ENCODE results near the gene DDX11. TPM values are rescaled to one million over a fixed set of nuclear protein-coding genes. Genes with fewer than 3 reads are reported as not detected.

Gene DDX11
- total and polyA plus RNA-seq, 4 donors, result 11.7 to 30.9 (median 21.5) TPM

DNA sequence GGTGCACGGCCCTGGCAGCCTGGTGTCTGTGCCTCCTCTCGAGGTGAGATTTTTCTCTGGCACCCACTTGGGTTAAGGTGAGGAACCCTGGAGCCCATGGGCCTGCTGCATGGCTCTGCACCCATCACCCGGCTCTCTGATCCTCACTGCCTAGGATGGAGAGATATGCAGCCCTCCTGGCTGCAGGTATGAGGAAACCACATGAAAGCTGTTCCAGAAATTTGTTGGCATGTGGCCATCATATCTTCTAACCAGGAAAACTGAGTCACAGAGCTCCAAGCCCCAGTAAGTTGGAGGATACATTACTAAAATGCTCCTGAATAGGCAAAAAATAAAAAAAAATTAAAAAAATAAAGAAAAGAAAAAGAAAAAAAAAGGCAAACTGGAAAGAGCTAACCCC is 39.3 kb upstream of the DDX11 start:
- Histone ChIP-seq H3K9me3 (ENCODE audit: control insufficient read depth in 4 of 4, insufficient read depth in 3 of 4, low read length in 3 of 4) (no peaks in the 10 kb centered on the region), H3K27ac (ENCODE audit: low read depth in 1 of 2, low read length in 1 of 2) (no peak overlapping the region), H3K9ac (ENCODE audit: insufficient read depth in 1 of 2, low read length in 2 of 2) (no peak overlapping the region), H3K27me3 (ENCODE audit: control insufficient read depth in 3 of 3, insufficient read depth in 3 of 3, low read length in 2 of 3) (no peaks in the 10 kb centered on the region), H3K36me3 (ENCODE audit: control insufficient read depth in 4 of 4, insufficient read depth in 4 of 4, low read length in 4 of 4) (no peaks in the 10 kb centered on the region), H3K4me1 (ENCODE audit: control insufficient read depth in 5 of 5, insufficient read depth in 5 of 5, low read length in 5 of 5) (peaks cover 0 to 4% (median 0%) of the 10 kb centered on the region in 5 donors), H3K4me3 (no peak overlapping the region)
- ATAC-seq (ENCODE audit: insufficient read depth, low FRiP score), result no peak
- TF ChIP-seq CTCF (IDR thresholded peaks at IDR 0.05; ENCODE audit: control extremely low read depth, extremely low read depth), result no peak
- 88 to 91% methylated on average over 3 of the region's 3 CpGs for WGBS, 2 donors
- no peak for DNase-seq

DNA sequence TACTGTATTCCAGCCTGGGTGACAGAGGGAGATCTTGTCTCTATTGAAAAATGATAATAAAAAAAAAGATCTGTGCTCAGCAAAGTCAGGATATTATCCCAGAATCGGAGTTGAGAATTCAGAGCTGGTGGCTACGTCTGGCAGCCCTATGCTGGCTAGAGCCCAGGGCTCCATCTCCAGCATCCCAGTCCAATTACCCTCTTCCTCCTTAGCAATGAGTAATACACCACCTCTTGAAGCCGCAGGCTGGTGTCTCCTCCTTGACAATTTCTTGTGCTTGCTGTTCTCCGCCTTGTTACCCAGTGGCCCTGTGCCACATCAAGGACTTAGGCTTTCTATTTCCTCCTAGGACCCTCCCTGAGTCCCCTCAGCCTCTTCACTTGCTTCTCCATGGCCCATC is 38.4 kb upstream of the DDX11 start:
- H3K4me1 ChIP-seq (ENCODE audit: control insufficient read depth in 5 of 5, insufficient read depth in 5 of 5, low read length in 5 of 5), result peaks cover 0 to 4% (median 0%) of the 10 kb centered on the region in 5 donors
- no peaks in the 10 kb centered on the region for H3K27me3 ChIP-seq (ENCODE audit: control insufficient read depth in 3 of 3, insufficient read depth in 3 of 3, low read length in 2 of 3)
- no peak for ATAC-seq (ENCODE audit: insufficient read depth, low FRiP score)
- H3K9ac ChIP-seq (ENCODE audit: insufficient read depth in 1 of 2, low read length in 2 of 2), result no peak overlapping the region
- DNase-seq, result no peak
- no peak overlapping the region for H3K4me3 ChIP-seq
- whole genome bisulfite sequencing, 2 donors, result 85 to 92% methylated on average over 4 of the region's 4 CpGs
- no peaks in the 10 kb centered on the region for H3K9me3 ChIP-seq (ENCODE audit: control insufficient read depth in 4 of 4, insufficient read depth in 3 of 4, low read length in 3 of 4)
- TF ChIP-seq CTCF (IDR thresholded peaks at IDR 0.05; ENCODE audit: control extremely low read depth, extremely low read depth), result no peak
- no peaks in the 10 kb centered on the region for H3K36me3 ChIP-seq (ENCODE audit: control insufficient read depth in 4 of 4, insufficient read depth in 4 of 4, low read length in 4 of 4)
- no peak overlapping the region for H3K27ac ChIP-seq (ENCODE audit: low read depth in 1 of 2, low read length in 1 of 2)

DNA sequence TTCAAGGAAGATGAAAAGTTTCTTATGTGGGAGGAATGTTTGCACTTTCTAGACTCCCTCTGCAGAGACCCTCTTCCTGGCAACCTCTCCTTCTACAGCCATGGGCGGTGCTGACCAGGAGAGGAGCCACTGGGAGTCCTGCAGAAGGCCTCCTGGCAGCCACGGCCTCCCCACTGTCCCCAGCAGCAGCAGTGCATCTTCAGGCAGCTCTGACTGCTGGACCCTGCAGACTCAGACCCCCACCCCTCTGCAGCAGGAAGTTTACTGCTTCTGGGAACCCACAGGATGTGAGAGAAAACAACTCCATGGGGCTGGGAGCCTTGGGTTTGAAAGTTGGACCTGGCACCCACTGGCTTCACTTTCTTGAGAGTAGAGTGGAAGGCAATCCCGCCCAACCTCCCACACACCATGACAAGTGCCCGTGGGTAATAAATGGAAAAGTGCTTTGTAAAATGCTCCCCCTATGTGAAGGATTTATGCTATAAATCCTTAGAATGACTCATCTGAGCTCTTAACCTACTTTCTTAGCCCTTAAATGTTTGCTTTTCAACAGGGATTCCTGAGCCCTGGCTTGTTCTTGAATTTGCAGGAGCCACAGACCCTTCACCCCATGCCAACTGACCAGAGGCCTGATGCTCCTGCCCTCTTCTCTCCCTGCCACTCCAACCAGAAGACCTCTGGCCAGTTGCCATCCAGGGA is 37.5 kb upstream of the DDX11 start:
- TF ChIP-seq CTCF (IDR thresholded peaks at IDR 0.05; ENCODE audit: control extremely low read depth, extremely low read depth), result no peak
- H3K27me3 ChIP-seq (ENCODE audit: control insufficient read depth in 3 of 3, insufficient read depth in 3 of 3, low read length in 2 of 3), result no peaks in the 10 kb centered on the region
- 73 to 83% methylated on average over 4 of the region's 4 CpGs for WGBS, 2 donors
- no peaks in the 10 kb centered on the region for H3K36me3 ChIP-seq (ENCODE audit: control insufficient read depth in 4 of 4, insufficient read depth in 4 of 4, low read length in 4 of 4)
- no peak overlapping the region for H3K9ac ChIP-seq (ENCODE audit: insufficient read depth in 1 of 2, low read length in 2 of 2)
- H3K4me1 ChIP-seq (ENCODE audit: control insufficient read depth in 5 of 5, insufficient read depth in 5 of 5, low read length in 5 of 5), result peaks cover 0 to 4% (median 0%) of the 10 kb centered on the region in 5 donors
- ATAC-seq (ENCODE audit: insufficient read depth, low FRiP score) (peak; percentile 69), DNase-seq (peak in 1 of 3 donors; percentile 15)
- no peaks in the 10 kb centered on the region for H3K9me3 ChIP-seq (ENCODE audit: control insufficient read depth in 4 of 4, insufficient read depth in 3 of 4, low read length in 3 of 4)
- H3K27ac ChIP-seq (ENCODE audit: low read depth in 1 of 2, low read length in 1 of 2), result no peak overlapping the region
- H3K4me3 ChIP-seq, result no peak overlapping the region

DNA sequence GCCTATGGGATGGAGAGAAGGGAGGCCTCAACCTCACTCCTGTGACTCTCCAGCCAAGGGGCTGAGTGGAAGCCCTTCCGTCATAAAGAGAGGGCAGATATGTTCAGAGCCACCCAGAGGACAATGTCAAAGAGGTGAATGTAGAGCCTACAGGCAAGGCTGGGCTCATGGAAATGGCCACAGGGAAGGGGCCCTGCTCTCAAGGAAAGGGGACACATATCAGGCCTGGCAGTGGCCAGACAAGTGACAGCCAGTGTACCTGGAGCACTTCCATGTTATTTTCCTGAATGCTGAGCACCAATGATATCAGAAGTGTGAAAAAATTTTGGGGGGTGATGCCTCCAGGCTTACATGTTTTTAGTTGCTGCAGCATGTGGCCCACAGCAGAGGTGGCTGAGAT is 36.6 kb upstream of the DDX11 start:
- DNase-seq (no peak), ATAC-seq (ENCODE audit: insufficient read depth, low FRiP score) (no peak)
- TF ChIP-seq CTCF (IDR thresholded peaks at IDR 0.05; ENCODE audit: control extremely low read depth, extremely low read depth), result no peak
- H3K9ac ChIP-seq (ENCODE audit: insufficient read depth in 1 of 2, low read length in 2 of 2), result no peak overlapping the region
- H3K27me3 ChIP-seq (ENCODE audit: control insufficient read depth in 3 of 3, insufficient read depth in 3 of 3, low read length in 2 of 3), result no peaks in the 10 kb centered on the region
- no peak overlapping the region for H3K4me3 ChIP-seq
- H3K27ac ChIP-seq (ENCODE audit: low read depth in 1 of 2, low read length in 1 of 2), result no peak overlapping the region
- WGBS, 2 donors, result 95 to 97% methylated on average over 1 of the region's 1 CpG
- peaks cover 0 to 4% (median 0%) of the 10 kb centered on the region in 5 donors for H3K4me1 ChIP-seq (ENCODE audit: control insufficient read depth in 5 of 5, insufficient read depth in 5 of 5, low read length in 5 of 5)
- no peaks in the 10 kb centered on the region for H3K9me3 ChIP-seq (ENCODE audit: control insufficient read depth in 4 of 4, insufficient read depth in 3 of 4, low read length in 3 of 4)
- no peaks in the 10 kb centered on the region for H3K36me3 ChIP-seq (ENCODE audit: control insufficient read depth in 4 of 4, insufficient read depth in 4 of 4, low read length in 4 of 4)

All from lung (tissue), 12 donors.